ENCODE results near the gene B4GALT4.

Gene B4GALT4

GRCh38 chr3:119261055-119261454 lies 20.4 kb upstream of the B4GALT4 start:
- in situ Hi-C loops (cut with MboI; ENCODE audit: low sequenced_read_pairs, unreplicated experiment), result no loop called here
- no peak for DNase-seq (ENCODE audit: low spot score)
- TF ChIP-seq, protein P1, sequence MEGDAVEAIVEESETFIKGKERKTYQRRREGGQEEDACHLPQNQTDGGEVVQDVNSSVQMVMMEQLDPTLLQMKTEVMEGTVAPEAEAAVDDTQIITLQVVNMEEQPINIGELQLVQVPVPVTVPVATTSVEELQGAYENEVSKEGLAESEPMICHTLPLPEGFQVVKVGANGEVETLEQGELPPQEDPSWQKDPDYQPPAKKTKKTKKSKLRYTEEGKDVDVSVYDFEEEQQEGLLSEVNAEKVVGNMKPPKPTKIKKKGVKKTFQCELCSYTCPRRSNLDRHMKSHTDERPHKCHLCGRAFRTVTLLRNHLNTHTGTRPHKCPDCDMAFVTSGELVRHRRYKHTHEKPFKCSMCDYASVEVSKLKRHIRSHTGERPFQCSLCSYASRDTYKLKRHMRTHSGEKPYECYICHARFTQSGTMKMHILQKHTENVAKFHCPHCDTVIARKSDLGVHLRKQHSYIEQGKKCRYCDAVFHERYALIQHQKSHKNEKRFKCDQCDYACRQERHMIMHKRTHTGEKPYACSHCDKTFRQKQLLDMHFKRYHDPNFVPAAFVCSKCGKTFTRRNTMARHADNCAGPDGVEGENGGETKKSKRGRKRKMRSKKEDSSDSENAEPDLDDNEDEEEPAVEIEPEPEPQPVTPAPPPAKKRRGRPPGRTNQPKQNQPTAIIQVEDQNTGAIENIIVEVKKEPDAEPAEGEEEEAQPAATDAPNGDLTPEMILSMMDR (IDR thresholded peaks at IDR 0.05; ENCODE audit: borderline replicate concordance, control extremely low read depth, extremely low read depth, insufficient read depth, missing control alignments), result no peak

DNA sequence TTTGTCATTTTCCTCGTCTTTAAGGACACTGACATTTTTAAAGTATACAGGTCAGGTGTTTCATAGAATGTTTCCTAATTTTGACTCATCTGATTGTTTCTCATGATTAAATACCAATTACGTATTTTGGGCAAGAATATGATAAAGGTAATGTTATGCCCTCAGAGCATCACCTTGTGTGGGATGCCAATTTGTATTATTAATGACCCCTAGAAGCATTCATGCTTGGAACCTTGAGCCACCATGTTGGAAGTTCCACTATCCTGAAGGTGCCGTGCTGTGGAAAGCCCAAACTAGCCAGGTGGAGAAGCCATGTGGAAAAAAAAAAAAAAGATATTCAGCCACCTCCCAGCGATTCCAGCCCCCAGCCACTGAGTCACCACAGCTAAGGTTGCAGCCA lies 19.1 kb upstream of the B4GALT4 start:
- in situ Hi-C loops (cut with MboI; ENCODE audit: low sequenced_read_pairs, unreplicated experiment), result no loop called here
- DNase-seq (ENCODE audit: low spot score), result no peak

GRCh38 chr3:119258915-119259314 lies 18.2 kb upstream of the B4GALT4 start:
- TF ChIP-seq, protein P1 (IDR thresholded peaks at IDR 0.05; ENCODE audit: borderline replicate concordance, control extremely low read depth, extremely low read depth, insufficient read depth, missing control alignments), result no peak
- DNase-seq (ENCODE audit: low spot score), result peak; percentile 41
- in situ Hi-C loops (cut with MboI; ENCODE audit: low sequenced_read_pairs, unreplicated experiment), result no loop called here

More for the DNA sequence above, 19.1 kb upstream of the B4GALT4 start:
- TF ChIP-seq, protein P1 (IDR thresholded peaks at IDR 0.05; ENCODE audit: borderline replicate concordance, control extremely low read depth, extremely low read depth, insufficient read depth, missing control alignments), result no peak

DNA sequence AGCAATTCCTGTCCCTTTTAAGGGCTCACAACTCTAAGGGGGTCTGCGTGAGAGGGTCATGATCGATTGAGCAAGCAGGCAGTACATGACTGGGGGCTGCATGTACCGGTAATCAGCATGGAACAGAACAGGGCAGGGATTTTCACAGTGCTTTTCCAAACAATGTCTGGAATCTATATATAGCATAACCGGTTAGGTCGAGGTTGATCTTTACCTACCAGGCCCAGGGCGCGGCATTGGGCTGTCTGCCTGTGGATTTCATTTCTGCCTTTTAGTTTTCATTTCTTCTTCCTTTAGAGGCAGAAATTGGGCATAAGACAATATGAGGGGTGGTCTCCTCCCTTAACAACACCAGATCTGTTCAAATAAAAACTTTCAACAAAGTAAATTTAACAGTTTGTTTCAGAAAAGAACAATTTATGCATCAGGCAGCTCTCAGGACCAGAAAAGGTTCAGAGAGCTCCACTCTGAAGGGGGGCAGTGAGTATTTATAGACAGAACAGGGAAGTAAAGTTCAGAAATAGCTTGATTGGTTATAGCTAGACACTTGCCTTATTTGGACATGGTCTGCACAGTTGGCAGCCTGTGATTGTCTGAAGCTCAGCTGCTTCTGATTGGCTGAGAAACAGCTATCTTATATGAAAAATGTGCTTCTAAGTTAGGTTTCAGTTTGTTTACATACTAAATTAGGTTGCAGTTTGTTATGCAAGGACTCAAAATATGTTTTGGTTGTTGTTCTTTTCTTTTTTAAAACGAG lies 17.2 kb upstream of the B4GALT4 start:
- in situ Hi-C loops (cut with MboI; ENCODE audit: low sequenced_read_pairs, unreplicated experiment), result no loop called here
- TF ChIP-seq, protein P1 (IDR thresholded peaks at IDR 0.05; ENCODE audit: borderline replicate concordance, control extremely low read depth, extremely low read depth, insufficient read depth, missing control alignments), result no peak

GRCh38 chr3:119257111-119257510 lies 16.4 kb upstream of the B4GALT4 start:
- DNase-seq (ENCODE audit: low spot score), result no peak
- in situ Hi-C loops (cut with MboI; ENCODE audit: low sequenced_read_pairs, unreplicated experiment), result no loop called here
- TF ChIP-seq, protein P1 (IDR thresholded peaks at IDR 0.05; ENCODE audit: borderline replicate concordance, control extremely low read depth, extremely low read depth, insufficient read depth, missing control alignments), result no peak

More for the DNA sequence above, 17.2 kb upstream of the B4GALT4 start:
- DNase-seq (ENCODE audit: low spot score), result peak; percentile 17

- TF ChIP-seq, protein P1 (IDR thresholded peaks at IDR 0.05; ENCODE audit: borderline replicate concordance, control extremely low read depth, extremely low read depth, insufficient read depth, missing control alignments), result no peak
- in situ Hi-C loops (cut with MboI; ENCODE audit: low sequenced_read_pairs, unreplicated experiment), result no loop called here
- no peak for DNase-seq (ENCODE audit: low spot score)
Observed at GRCh38 chr3:119255214-119255613, 14.5 kb upstream of the B4GALT4 start.

All from GM13976 (cell line).